ENCODE results near the gene ERVFRD-1. TPM values are rescaled to one million over a fixed set of nuclear protein-coding genes. Genes with fewer than 3 reads are reported as not detected.
"Not testable (repeated sequence)": the region's sequence is repeated elsewhere in the genome, so short reads cannot be mapped to it uniquely, and the experiment has no call there.

Gene ERVFRD-1
- total and polyA plus RNA-seq, 12 donors = 0.01 to 0.23 (median 0.09) TPM; not detected in 8

DNA sequence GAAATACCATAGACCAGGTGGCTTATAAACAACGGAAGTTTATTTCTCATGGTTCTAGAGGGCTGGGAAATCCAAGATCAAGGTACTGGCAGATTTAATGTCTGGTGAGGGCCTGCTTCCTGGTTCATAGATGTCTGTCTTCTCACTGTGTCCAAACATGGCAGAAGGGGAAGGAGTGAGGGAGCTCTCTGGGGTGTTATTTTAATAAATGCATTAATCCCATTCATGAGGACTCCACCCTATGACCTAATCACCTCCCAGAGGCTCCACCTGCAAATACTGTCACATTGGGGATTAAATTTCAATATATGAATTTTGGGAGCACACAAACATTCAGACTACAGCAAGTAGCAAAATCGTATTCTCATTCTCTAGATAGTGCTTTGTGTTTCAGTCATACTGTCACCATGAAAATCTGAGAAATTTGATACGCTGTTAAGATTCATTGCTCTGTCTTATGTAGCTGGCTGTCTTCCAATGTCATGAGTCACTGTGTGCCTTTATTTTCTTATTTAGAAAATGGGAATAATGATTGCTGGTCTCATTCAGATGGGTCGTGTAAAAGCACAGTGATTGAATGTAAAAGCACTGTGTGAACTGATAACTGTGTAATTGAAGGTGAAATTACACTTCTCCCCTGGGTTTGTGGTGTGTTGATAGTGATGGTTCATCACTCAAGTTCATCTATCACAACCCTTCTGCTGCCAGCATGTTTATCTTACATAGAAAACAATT is 8.9 kb upstream of the ERVFRD-1 start:
- DNase-seq (no peak), ATAC-seq (no peak)
- WGBS, 2 donors = 72 to 79% methylated on average over 4 of the region's 4 CpGs
- H3K9me3 ChIP-seq = no peaks in the 10 kb centered on the region
- no peaks in the 10 kb centered on the region for H3K27me3 ChIP-seq
- no peak overlapping the region for H3K4me3 ChIP-seq
- intact Hi-C loops (cut with DNase I) = no loop called here
- no peaks in the 10 kb centered on the region for H3K36me3 ChIP-seq
- peaks cover 0 to 34% (median 17%) of the 10 kb centered on the region in 9 donors for H3K4me1 ChIP-seq
- no peak overlapping the region for H3K27ac ChIP-seq
- TF ChIP-seq, protein P1, sequence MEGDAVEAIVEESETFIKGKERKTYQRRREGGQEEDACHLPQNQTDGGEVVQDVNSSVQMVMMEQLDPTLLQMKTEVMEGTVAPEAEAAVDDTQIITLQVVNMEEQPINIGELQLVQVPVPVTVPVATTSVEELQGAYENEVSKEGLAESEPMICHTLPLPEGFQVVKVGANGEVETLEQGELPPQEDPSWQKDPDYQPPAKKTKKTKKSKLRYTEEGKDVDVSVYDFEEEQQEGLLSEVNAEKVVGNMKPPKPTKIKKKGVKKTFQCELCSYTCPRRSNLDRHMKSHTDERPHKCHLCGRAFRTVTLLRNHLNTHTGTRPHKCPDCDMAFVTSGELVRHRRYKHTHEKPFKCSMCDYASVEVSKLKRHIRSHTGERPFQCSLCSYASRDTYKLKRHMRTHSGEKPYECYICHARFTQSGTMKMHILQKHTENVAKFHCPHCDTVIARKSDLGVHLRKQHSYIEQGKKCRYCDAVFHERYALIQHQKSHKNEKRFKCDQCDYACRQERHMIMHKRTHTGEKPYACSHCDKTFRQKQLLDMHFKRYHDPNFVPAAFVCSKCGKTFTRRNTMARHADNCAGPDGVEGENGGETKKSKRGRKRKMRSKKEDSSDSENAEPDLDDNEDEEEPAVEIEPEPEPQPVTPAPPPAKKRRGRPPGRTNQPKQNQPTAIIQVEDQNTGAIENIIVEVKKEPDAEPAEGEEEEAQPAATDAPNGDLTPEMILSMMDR (IDR thresholded peaks at IDR 0.05) = no peak

DNA sequence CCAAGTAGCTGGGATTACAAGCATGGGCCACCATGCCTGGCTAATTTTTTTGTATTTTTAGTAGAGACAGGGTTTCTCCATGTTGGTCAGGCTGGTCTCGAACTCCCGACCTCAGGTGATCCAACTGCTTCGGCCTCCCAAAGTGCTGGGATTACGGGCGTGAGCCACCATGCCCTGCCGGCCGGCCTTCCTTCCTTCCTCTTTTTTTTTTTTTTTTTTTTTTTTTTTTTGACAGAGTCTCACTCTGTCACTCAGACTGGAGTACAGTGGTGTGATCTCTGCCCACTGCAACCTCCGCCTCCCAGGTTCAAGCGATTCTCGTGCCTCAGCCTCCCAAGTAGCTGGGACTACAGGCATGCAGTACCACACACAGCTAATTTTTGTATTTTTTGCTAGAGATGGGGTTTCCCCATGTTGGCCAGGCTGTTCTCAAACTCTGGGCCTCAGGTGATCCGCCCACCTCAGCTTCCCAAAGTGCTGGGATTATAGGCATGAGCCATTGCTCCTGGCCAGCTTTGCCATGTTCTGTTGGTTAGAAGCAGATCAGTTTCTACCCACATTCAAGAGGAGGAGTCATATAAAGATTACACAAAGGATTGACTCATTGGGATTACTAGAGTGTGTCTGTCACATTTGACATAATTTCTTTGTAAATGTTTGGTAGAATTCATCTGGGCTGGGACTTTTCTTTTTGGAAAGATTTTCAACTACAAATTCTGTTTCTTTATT is 4.4 kb upstream of the ERVFRD-1 start:
- peaks cover 0 to 25% (median 6%) of the 10 kb centered on the region in 9 donors for H3K4me1 ChIP-seq
- H3K4me3 ChIP-seq; DNase-seq; intact Hi-C loops (cut with DNase I); H3K9me3 ChIP-seq; H3K27me3 ChIP-seq; ATAC-seq; H3K36me3 ChIP-seq; H3K27ac ChIP-seq: not testable (repeated sequence)
- WGBS, 2 donors = 89 to 90% methylated on average over 11 of the region's 11 CpGs

DNA sequence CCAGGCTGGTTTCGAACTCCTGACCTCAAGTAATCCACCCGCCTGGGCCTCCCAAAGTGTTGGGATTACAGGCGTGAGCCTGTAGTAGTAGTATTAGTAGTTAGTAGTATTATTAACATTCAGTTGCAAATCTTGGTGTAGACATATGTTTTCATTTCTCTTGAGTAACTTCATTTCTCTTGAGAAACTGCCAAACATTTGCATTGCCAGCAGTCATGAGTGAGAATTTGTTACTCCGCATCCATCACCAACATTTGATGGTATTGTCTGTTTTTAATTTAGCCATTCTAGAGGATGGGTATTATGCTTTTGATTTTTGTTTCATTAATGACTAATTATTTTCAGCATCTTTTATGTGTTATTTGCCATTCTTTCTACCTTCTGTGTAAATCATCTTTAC is 1.5 kb upstream of the ERVFRD-1 start:
- H3K4me1 ChIP-seq = peaks cover 0 to 17% (median 6%) of the 10 kb centered on the region in 9 donors
- WGBS, 2 donors = 94 to 96% methylated on average over 4 of the region's 4 CpGs

DNA sequence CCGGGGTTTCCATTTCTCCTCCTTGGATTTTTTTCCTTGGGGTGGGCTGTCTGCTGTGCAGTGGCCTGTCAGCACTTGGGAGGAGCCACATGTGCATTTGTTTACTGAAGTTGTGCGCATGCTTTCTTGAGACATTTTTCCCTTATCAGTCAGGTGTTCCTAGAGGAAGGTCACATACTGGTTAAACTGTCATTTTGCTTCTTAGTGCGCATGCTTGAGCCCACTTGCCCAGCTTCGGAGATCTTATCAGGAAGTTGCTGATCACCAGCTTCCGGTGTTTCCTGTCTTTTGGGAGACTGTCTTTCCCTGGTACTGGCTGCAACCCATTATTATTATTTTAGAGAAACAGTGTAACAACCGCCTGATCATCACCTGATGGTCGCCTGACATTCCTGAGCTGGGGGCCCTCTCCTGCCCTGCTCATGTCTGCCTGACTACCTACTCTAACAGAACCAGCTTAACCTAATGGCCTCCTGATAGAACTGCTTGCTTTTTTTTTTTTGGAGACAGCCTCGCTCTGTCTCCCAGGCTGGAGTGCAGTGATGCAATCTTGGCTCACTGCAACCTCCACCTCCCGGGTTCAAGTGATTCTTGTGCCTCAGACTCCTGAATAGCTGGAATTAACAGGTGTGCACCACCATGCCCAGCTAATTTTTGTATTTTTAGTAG is 378 bp upstream of the ERVFRD-1 start:
- WGBS, 2 donors = 53 to 56% methylated on average over 9 of the region's 9 CpGs
- no peaks in the 10 kb centered on the region for H3K9me3 ChIP-seq
- H3K27ac ChIP-seq = no peak overlapping the region
- intact Hi-C loops (cut with DNase I) = no loop called here
- no peaks in the 10 kb centered on the region for H3K36me3 ChIP-seq
- peaks cover 0 to 17% (median 6%) of the 10 kb centered on the region in 9 donors for H3K4me1 ChIP-seq
- TF ChIP-seq, protein P1 (IDR thresholded peaks at IDR 0.05) = no peak
- ATAC-seq (no peak), DNase-seq (no peak)
- no peaks in the 10 kb centered on the region for H3K27me3 ChIP-seq
- no peak overlapping the region for H3K4me3 ChIP-seq

More for the DNA sequence above, 1.5 kb upstream of the ERVFRD-1 start:
- DNase-seq (no peak), ATAC-seq (no peak)
- Histone ChIP-seq H3K4me3 (no peak overlapping the region), H3K9me3 (no peaks in the 10 kb centered on the region), H3K27me3 (no peaks in the 10 kb centered on the region), H3K36me3 (no peaks in the 10 kb centered on the region), H3K27ac (no peak overlapping the region)
- TF ChIP-seq, protein P1 (IDR thresholded peaks at IDR 0.05) = no peak
- intact Hi-C loops (cut with DNase I) = no loop called here
